Stimulated activated naive B cell treated with anti-CD40 and anti-IgM and Interleukin-4, amounts not matched to agents 10 μg/mL and 1 μg/mL and 100 μg/mL, for 72 hours (primary cell): ENCODE results near the gene TMEM51.

ENCODE experiments used
- ATAC-seq, 2 donors: fragments of 150-1000 bp; cut with Tn5 transposase; replicated peaks; 2 replicates each; pipeline ENCODE4 v1.10.0; 2021; ENCODE audit warnings: moderate library complexity in 1 of 2
- DNase-seq: peaks from one replicate; pipeline ENCODE4 v3.0.0; 2021
- H3K27ac Mint-ChIP-seq: one replicate; pipeline ENCODE4 v1.8.0; 2022; ENCODE audit warnings: mild to moderate bottlenecking, mixed read lengths
- H3K27me3 Mint-ChIP-seq, 2 donors: one replicate each; pipeline ENCODE4 v1.8.0; 2022; ENCODE audit warnings: mixed read lengths in 2 of 2
- H3K36me3 Mint-ChIP-seq, 2 donors: one replicate each; pipeline ENCODE4 v1.8.0; 2022; ENCODE audit warnings: mixed read lengths in 2 of 2, mild to moderate bottlenecking in 1 of 2
- H3K4me1 Mint-ChIP-seq, 2 donors: one replicate each; pipeline ENCODE4 v1.8.0; 2022; ENCODE audit warnings: mixed read lengths in 2 of 2, mild to moderate bottlenecking in 1 of 2
- H3K4me3 Mint-ChIP-seq, 2 donors: one replicate each; pipeline ENCODE4 v1.8.0; 2022; ENCODE audit warnings: mild to moderate bottlenecking in 2 of 2, mixed read lengths in 2 of 2, moderate library complexity in 1 of 2
- H3K9me3 Mint-ChIP-seq, 2 donors: one replicate each; pipeline ENCODE4 v1.8.0; 2022; ENCODE audit warnings: mixed read lengths in 2 of 2, mild to moderate bottlenecking in 1 of 2

TMEM51 gene

DNA sequence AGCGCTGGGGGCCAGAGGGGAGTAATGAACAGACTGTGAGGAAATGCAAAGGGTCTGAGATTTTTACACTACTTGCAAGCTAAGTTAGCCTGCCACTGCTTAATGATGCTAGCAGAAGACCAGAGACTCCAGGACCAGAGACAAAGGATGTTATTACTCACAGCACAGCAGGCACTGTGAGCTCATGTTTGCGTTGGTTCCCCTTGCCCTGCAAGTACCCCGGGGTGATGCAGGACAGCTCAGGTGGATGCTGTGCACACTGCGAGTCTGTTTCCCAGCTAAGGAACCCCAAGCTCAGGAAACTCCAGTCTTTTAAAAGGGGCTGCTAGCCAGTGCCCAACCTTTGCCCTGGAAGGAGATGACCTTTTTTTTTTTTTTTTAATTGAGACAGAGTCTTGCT lies 94.7 kb downstream of the TMEM51 start:
- Mint-ChIP-seq H3K36me3 (peaks cover 0 to 7% of the 10 kb centered on the region in 2 donors), H3K4me3 (no peak overlapping the region), H3K27me3 (peaks cover 66 to 72% of the 10 kb centered on the region in 2 donors), H3K9me3 (peaks cover 9 to 11% of the 10 kb centered on the region in 2 donors), H3K27ac (no peak overlapping the region), H3K4me1 (peaks cover 5 to 17% of the 10 kb centered on the region in 2 donors)
- DNase-seq (no peak), ATAC-seq (no peak)

DNA sequence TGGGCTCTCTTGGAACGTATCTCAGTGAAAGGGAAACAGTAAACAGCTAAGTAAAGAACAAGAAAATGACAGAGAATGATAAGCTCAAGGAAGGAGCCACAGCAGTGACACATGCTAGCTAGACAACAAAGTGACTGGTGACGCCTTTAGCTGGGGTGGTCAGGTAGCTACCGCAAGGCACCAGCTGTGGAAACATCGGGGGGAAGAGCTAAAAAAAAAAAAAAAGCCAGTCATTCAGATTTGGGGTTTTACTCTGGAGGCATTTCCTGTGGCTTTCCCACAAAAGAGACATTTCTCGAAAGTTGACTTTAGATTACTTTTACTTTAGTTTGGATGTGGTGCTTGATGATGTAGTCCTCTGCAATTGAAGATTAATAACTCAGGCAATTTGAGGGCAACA lies 95.5 kb downstream of the TMEM51 start:
- Mint-ChIP-seq H3K4me1 (peaks cover 5 to 17% of the 10 kb centered on the region in 2 donors), H3K27ac (no peak overlapping the region)

DNA sequence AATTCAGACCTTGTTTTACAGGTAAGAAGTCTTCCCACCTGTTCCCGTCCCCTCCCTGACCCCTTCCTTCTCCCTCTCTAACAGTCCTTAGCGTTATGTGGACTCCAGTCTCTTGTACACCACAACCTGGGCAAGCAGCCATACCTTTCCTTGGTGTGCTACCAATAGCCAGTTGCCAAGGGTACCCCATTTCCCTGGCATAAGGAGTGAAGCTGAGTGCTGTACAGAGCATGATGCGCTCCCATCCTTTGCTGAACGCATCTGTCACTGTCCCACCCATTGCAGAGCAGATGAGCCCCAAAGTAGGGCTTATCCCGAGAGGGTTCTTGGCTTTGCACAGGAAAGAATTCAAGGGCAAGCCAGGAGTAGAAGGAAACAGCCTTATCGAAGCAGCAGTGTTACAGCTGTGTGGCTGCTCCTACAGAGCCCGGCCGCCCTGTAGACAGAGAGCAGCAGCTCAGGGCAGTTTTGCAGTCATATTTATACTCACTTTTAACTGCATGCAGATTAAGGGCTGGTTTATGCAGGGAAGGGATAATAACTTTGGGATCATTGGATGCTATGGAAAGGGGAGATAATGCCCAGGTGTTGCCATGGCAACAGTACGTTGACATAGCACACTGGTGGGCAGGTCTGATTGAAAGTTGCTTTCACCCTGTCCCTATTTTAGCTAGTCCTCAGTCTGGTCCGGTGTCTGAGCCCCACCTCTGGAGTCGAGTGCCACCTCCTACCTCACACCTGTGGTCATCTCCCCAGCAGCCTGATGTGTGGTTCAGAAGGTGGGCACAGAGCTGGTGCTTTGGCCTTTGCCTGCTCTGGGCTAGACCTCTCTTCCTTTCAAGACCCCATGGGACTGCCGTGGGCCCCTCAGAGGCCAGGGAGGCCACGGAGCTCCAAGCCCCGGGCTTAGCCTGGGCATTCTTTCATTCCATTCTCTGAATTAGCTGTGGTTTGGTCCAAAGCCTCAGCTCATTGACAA lies 98.6 kb downstream of the TMEM51 start:
- H3K36me3 Mint-ChIP-seq: peaks cover 0 to 3% of the 10 kb centered on the region in 2 donors
- peaks cover 35 to 62% of the 10 kb centered on the region in 2 donors for H3K27me3 Mint-ChIP-seq
- DNase-seq (no peak), ATAC-seq (no peak)
- H3K4me1 Mint-ChIP-seq: peaks cover 5 to 12% of the 10 kb centered on the region in 2 donors
- no peak overlapping the region for H3K27ac Mint-ChIP-seq
- H3K4me3 Mint-ChIP-seq: no peak overlapping the region
- no peaks in the 10 kb centered on the region for H3K9me3 Mint-ChIP-seq

More for the DNA sequence above, 95.5 kb downstream of the TMEM51 start:
- no peak for DNase-seq
- ATAC-seq: peak in 1 of 2 donors; percentile 39
- Mint-ChIP-seq H3K9me3 (peaks cover 9 to 11% of the 10 kb centered on the region in 2 donors), H3K4me3 (no peak overlapping the region), H3K36me3 (peaks cover 0 to 7% of the 10 kb centered on the region in 2 donors), H3K27me3 (peaks cover 62 to 72% of the 10 kb centered on the region in 2 donors)

DNA sequence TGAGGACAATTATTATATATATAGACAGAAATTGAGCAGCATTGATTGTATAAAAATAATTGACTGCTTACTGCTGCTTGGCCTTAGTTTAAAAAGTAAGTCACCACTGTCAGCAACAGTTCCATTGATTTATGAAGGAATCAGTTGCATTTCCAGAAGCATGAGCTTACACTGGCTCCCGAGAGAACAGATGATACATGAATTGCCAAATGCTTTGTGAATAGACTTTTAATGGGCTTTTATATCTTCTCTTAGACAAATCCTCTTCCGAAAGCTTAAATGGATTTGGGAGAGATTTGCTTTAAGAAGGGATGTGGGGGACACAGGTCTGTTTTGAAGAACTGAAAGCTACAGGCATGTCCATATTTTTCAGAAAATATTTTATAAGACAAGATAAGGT lies 101.0 kb downstream of the TMEM51 start:
- Mint-ChIP-seq H3K4me1 (peaks cover 0 to 6% of the 10 kb centered on the region in 2 donors), H3K9me3 (no peaks in the 10 kb centered on the region), H3K27ac (no peak overlapping the region), H3K27me3 (peaks cover 27 to 52% of the 10 kb centered on the region in 2 donors), H3K4me3 (no peak overlapping the region), H3K36me3 (no peaks in the 10 kb centered on the region)
- DNase-seq (no peak), ATAC-seq (no peak)

DNA sequence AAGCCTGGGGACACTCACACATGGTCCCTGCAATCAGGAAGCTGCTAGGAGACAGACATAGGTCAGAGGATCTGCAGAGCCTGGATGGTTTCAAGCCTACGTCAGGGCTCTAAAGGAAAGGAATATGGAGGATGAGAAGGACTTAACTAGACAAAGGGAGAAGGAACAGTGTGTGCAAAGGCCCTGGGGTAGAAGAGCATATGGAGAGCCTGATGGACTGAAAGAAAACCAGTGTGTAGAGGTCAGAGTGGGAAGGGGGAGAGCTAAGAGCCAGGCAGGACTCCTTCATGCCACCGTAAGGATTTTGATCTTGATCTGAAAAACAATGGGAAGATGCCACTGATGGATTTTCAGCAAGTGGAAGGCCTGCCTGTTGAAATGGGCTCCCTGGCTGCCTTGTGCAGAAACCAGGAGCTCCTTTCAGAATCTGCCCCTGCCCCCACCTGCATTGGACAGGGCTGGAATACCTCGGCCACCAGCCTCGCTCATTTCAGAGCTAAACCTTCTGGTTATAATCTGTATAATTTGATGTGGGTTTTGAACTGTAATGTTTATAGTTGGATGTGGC lies 102.1 kb downstream of the TMEM51 start:
- Mint-ChIP-seq H3K27ac (no peak overlapping the region), H3K4me1 (peaks cover 1 to 6% of the 10 kb centered on the region in 2 donors), H3K36me3 (no peaks in the 10 kb centered on the region), H3K4me3 (no peak overlapping the region), H3K9me3 (no peaks in the 10 kb centered on the region), H3K27me3 (peaks cover 19 to 42% of the 10 kb centered on the region in 2 donors)
- DNase-seq (no peak), ATAC-seq (no peak)

DNA sequence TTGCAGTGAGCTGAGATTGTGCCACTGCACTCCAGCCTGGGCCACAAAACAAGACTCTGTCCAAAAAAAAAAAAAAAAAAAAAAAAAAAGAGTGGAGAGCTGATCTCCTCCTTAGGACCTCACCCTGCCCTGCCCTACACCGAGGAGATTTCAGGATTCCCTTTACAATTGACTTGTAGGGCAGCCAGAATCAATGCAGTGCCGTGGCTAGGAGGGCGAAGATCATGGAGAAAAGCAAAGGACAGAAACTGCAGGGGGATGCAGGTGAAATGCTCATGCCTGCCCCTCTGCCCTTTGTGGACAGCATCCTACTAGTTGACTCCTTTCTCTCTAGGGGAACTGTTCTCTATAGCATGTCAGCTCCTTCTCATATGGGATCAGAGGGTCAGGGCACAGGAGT lies 103.0 kb downstream of the TMEM51 start:
- H3K27me3 Mint-ChIP-seq: peaks cover 25 to 45% of the 10 kb centered on the region in 2 donors
- H3K9me3 Mint-ChIP-seq: no peaks in the 10 kb centered on the region
- H3K4me1 Mint-ChIP-seq: peaks cover 10 to 12% of the 10 kb centered on the region in 2 donors
- H3K4me3 Mint-ChIP-seq: no peak overlapping the region
- H3K36me3 Mint-ChIP-seq: no peaks in the 10 kb centered on the region
- ATAC-seq (no peak), DNase-seq (no peak)
- H3K27ac Mint-ChIP-seq: no peak overlapping the region

DNA sequence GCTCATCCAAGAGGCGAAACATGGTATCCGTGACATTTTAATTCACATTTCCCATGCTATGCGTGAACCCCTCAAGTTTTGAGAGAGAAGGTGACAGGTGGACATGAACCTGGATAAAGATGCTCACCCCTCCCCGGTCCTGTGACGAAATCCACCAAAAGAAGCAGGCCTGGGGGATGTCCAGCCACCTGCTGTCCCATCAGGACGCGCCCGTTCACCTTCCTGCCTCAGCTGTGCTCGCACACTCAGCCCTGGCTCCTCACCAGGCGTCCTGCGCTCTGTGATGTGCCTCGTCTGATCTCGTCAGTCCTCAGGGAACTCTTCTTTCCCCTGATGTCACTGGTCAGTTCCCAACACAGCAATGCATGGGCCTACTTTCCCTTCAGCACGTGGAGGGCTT lies 103.8 kb downstream of the TMEM51 start:
- Mint-ChIP-seq H3K27me3 (peaks cover 26 to 44% of the 10 kb centered on the region in 2 donors), H3K27ac (no peak overlapping the region), H3K4me1 (peaks cover 16 to 17% of the 10 kb centered on the region in 2 donors), H3K9me3 (no peaks in the 10 kb centered on the region), H3K4me3 (no peak overlapping the region), H3K36me3 (no peaks in the 10 kb centered on the region)
- no peak for DNase-seq
- ATAC-seq: no peak

DNA sequence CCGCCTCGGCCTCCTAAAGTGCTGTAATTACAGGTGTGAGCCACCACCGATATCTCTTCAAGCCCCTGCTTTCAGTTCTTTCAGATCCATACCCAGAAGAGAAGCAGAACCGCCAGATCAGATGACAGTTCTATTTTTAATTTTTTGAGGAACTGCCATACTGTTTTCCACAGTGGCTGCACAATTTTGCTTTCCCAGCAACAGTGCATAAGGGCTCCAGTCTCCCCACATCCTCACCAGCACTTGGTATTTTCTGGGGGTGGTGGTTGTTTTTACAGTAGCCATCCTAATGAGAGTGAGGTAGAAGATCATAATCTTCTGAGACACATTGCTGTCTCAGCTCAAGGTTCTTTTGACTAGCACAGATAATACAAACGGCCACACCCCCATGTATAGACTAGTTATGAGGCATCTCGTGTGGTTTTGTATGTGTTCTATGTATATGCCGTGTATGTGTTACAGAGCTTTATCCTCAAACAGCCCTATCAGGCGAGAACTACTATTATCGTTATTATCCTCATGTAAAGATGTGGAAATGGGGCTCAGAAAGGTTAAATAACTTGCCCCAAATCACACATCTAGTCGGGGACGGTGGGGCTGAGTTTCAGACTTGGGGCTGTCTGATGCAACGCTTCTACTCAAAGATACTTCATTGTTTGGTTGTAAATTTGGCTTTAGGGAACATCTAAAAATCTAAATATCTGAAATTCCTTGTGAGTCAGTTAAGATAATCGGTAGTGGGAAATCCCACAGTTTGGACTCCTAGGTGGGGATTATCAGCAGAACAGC lies 105.5 kb downstream of the TMEM51 start:
- Mint-ChIP-seq H3K27ac (no peak overlapping the region), H3K27me3 (peaks cover 29 to 45% of the 10 kb centered on the region in 2 donors), H3K36me3 (no peaks in the 10 kb centered on the region), H3K9me3 (no peaks in the 10 kb centered on the region), H3K4me1 (peaks cover 12 to 19% of the 10 kb centered on the region in 2 donors), H3K4me3 (no peak overlapping the region)
- no peak for ATAC-seq
- no peak for DNase-seq

DNA sequence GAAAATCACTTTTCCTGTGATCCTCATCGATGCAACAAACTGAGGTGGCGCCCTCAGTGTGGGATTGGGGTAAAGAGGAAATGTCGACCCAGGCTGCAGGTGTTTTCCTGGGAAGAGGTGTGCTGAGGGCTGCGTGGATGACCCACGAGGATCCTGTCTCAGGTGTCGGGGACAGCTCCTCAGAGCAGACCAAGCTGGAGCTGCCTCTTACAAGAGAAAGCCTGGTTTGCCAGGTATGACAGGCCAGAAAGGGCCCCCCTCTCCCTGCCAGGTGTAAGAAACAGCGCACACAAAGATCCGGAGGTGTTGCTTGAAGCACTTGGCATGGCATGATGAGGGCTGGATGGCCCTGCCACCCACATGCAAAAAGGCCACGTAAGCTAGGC lies 106.1 kb downstream of the TMEM51 start:
- Mint-ChIP-seq H3K4me3 (no peak overlapping the region), H3K9me3 (peaks cover under 1 to 1% of the 10 kb centered on the region in 2 donors), H3K27me3 (peaks cover 31 to 50% of the 10 kb centered on the region in 2 donors), H3K4me1 (peaks cover 12 to 19% of the 10 kb centered on the region in 2 donors), H3K27ac (no peak overlapping the region), H3K36me3 (no peaks in the 10 kb centered on the region)
- ATAC-seq (no peak), DNase-seq (no peak)

DNA sequence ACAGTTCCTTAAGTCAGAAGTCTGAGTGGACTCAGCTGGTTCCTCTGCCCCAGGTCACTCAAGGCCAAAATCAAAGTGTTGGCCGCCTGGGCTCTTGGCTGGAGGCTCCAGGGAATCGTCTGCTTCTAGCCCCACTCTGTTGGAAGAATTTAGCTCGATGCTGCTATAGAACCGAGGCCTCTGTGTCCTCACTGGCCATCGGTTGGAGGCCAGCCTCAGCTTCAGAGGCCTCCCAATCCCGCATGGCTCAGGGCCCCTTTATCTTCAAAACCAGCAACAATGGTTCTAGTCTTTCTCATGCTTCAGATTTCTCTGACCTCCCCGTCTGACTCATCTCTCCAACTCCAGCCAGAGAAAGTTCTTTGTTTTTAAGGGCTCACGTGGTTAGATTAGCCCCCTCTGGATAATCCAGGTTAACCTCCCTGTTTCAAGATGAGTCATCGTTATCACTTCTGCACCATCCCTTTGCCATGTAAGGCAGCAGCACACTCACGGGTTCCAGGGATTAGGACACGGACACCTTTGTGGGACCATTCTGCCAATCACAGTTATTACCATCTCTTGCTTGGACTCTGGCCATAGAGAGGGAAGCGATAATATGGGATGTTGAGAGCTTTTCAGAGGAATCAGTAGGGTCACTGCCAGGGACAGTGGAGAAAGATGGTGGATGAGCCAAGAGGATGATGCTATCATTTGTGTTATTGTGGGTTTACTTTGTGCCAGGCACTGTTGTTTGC lies 107.0 kb downstream of the TMEM51 start:
- Mint-ChIP-seq H3K4me1 (peaks cover 12 to 19% of the 10 kb centered on the region in 2 donors), H3K4me3 (no peak overlapping the region), H3K9me3 (peaks cover 6% of the 10 kb centered on the region in 2 donors), H3K36me3 (no peaks in the 10 kb centered on the region), H3K27me3 (peaks cover 36 to 53% of the 10 kb centered on the region in 2 donors), H3K27ac (no peak overlapping the region)
- ATAC-seq: no peak
- no peak for DNase-seq

DNA sequence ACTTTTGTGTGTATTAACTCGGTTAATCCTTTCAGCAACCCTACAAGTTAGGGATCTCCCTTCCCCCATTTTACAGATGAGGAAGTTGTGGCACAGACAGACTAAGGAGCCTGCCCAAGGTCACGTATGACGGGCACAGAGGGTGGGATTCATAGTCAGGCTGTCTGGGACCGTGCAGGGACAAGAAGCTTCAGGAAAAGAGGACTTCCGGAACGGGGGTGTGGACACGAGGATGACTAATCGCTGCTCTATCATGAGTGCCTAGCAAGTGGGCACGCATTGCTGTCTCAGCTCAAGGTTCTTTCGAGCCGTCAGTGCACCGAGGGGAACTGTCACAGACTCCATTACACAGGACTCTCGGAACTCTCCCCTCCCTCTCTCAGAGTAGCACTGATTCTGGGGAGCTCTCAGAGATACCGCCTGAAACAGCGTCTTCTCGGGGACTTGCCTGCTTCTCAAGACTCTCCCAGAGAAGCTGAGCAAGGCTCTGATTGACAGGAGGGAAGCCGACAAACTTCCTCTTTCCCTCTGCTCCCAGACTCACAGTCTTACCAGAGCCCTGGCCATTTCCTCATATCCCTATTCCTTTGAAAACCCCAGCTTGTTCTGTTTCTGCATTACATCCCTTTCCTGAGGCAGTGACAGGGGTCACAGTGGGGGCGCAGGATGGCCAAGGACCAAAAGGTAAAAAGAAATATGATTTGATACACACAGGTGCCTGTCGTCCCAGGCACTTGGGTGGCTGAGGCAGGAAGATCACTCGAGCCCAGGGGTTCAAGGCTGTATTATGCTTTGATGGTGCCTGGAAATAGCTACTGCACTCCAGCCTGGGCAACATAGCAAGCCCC lies 107.8 kb downstream of the TMEM51 start:
- H3K27ac Mint-ChIP-seq: no peak overlapping the region
- ATAC-seq: peak; percentile 60 to 67
- no peak for DNase-seq
- peaks cover 12 to 19% of the 10 kb centered on the region in 2 donors for H3K4me1 Mint-ChIP-seq
- H3K27me3 Mint-ChIP-seq: peaks cover 36 to 48% of the 10 kb centered on the region in 2 donors
- H3K4me3 Mint-ChIP-seq: peak overlapping the region in 1 of 2 donors; percentile 53
- no peaks in the 10 kb centered on the region for H3K36me3 Mint-ChIP-seq
- peaks cover 6 to 8% of the 10 kb centered on the region in 2 donors for H3K9me3 Mint-ChIP-seq

DNA sequence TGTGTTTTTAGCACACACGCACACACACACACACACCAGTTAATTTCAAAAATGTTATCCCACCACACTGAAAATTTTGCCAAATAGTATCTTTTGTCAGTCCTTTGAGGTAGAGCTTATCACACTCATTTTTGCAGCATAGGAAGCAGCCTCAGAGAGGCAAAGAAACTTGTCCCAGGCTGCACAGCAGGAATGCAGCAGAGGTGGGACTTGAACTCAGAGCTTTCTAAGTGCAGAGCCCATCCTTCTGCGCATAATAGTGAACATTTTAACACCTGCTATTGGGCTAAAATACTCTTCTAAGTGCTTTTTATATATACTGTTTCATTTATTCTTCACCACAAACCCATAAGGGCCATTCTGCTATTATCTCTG lies 108.4 kb downstream of the TMEM51 start:
- Mint-ChIP-seq H3K4me3 (no peak overlapping the region), H3K9me3 (peaks cover 6 to 8% of the 10 kb centered on the region in 2 donors), H3K4me1 (peaks cover 12 to 19% of the 10 kb centered on the region in 2 donors), H3K36me3 (no peaks in the 10 kb centered on the region), H3K27me3 (peaks cover 36 to 45% of the 10 kb centered on the region in 2 donors), H3K27ac (no peak overlapping the region)
- ATAC-seq (no peak), DNase-seq (no peak)

DNA sequence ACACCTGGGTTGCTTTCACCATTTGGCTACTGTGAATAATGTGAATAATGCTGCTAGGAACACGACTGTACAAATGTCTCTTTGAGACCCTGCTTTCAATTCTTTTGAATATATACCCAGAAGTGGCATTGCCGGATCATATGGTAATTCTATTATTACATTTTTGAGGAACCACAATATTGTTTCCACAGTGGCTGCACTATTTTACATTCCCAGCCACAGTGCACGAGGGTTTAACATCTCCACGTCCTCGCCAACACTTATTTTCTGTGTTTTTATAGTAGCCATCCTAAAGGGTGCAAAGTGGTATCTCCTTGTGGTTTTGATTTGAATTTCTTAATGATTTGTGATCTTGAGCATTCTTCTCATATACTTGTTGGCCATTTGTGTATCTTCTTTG lies 109.2 kb downstream of the TMEM51 start:
- H3K4me3 Mint-ChIP-seq: no peak overlapping the region
- ATAC-seq (no peak), DNase-seq (no peak)
- H3K4me1 Mint-ChIP-seq: peaks cover 12 to 19% of the 10 kb centered on the region in 2 donors
- H3K27me3 Mint-ChIP-seq: peaks cover 32 to 38% of the 10 kb centered on the region in 2 donors
- no peak overlapping the region for H3K27ac Mint-ChIP-seq
- H3K9me3 Mint-ChIP-seq: peaks cover 6 to 8% of the 10 kb centered on the region in 2 donors
- no peaks in the 10 kb centered on the region for H3K36me3 Mint-ChIP-seq
